ENCODE measurements around the gene AFF3.

Gene AFF3

DNA sequence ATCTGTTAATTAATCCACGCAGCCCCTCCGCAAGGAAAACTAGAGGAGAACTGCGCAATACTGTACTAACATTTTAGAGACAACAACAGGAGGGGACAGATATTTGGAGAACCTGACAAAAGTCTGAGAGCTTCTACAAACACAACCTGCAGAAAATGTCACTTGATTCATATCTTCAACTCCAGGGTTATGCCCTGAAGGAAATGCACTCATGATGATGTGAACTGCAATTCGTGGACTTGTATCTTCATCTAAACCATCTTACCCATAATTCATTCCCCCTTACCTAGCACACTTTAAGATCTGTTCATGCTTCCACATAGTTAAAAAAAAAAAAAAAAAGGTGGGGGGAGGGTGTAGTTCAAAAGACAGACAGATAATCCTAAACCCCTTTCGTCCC is 75.5 kb downstream of the AFF3 start:
- Histone ChIP-seq H3K79me2 (ENCODE audit: control insufficient read depth, insufficient read depth, low read length, poor library complexity) (no peaks in the 10 kb centered on the region), H2AFZ (ENCODE audit: insufficient read depth, low read length, poor library complexity) (no peak overlapping the region), H4K12ac (ENCODE audit: low read depth, low read length) (no peak overlapping the region), H3K36me3 (ENCODE audit: control insufficient read depth in 1 of 2, insufficient read depth in 2 of 2, low read length in 2 of 2) (no peaks in the 10 kb centered on the region), H4K8ac (ENCODE audit: low read depth, low read length) (no peak overlapping the region), H3K14ac (ENCODE audit: low read length) (no peak overlapping the region), H3K9ac (ENCODE audit: low read length) (no peak overlapping the region), H3K4me2 (ENCODE audit: low read length) (no peak overlapping the region), H2BK5ac (ENCODE audit: low read depth, low read length, poor library complexity) (no peak overlapping the region), H3K18ac (ENCODE audit: low read length) (no peak overlapping the region), H3K9me3 (ENCODE audit: insufficient read depth, low read depth, low read length) (peaks cover 2% of the 10 kb centered on the region), H3K27me3 (ENCODE audit: insufficient read depth, low read length) (no peaks in the 10 kb centered on the region), H3K23ac (ENCODE audit: low read length) (no peak overlapping the region), H3K4ac (ENCODE audit: low read depth, low read length) (no peak overlapping the region), H2AK5ac (ENCODE audit: low read length) (no peak overlapping the region), H3K79me1 (ENCODE audit: low read length) (no peaks in the 10 kb centered on the region), H4K91ac (ENCODE audit: low read depth, low read length) (no peak overlapping the region), H2BK12ac (ENCODE audit: low read length) (no peak overlapping the region), H3K4me3 (ENCODE audit: low read depth, low read length) (no peak overlapping the region), H3K27ac (ENCODE audit: low read depth, low read length) (no peak overlapping the region), H3K4me1 (ENCODE audit: control insufficient read depth in 1 of 2, insufficient read depth in 2 of 2, low read length in 2 of 2) (no peaks in the 10 kb centered on the region), H2BK120ac (ENCODE audit: insufficient read depth, low read length, poor library complexity) (no peak overlapping the region)
- no CpG with 5 or more reads among the region's 5 CpGs for whole genome bisulfite sequencing (ENCODE audit: extremely low coverage, insufficient coverage, insufficient read length)
- DNase-seq = peak in 1 of 2 donors; percentile 32

DNA sequence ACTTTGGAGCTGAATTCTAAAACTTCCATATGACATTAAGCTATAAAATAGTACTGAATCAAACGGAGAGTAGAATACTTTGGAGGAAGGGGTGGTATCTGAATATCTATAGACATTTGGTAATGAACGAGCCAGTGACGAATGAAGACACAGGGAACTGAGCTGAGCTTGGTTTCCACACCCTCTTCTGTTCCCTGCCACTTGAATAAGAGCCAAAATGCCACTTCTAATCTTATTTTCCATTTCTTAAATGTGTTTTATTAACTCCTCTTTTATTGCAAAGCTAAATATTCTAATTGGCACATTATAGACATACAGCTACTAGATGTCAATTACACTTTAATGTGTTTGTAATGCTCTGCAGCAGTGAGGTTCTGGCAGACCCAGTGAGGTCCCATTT is 76.1 kb downstream of the AFF3 start:
- Histone ChIP-seq H3K4me1 (ENCODE audit: control insufficient read depth in 1 of 2, insufficient read depth in 2 of 2, low read length in 2 of 2) (no peaks in the 10 kb centered on the region), H4K12ac (ENCODE audit: low read depth, low read length) (no peak overlapping the region), H4K8ac (ENCODE audit: low read depth, low read length) (no peak overlapping the region), H3K18ac (ENCODE audit: low read length) (no peak overlapping the region), H2BK120ac (ENCODE audit: insufficient read depth, low read length, poor library complexity) (no peak overlapping the region), H2AK5ac (ENCODE audit: low read length) (no peak overlapping the region), H2BK12ac (ENCODE audit: low read length) (no peak overlapping the region), H3K79me1 (ENCODE audit: low read length) (no peaks in the 10 kb centered on the region), H3K27me3 (ENCODE audit: insufficient read depth, low read length) (no peaks in the 10 kb centered on the region), H3K4me2 (ENCODE audit: low read length) (no peak overlapping the region), H3K4me3 (ENCODE audit: low read depth, low read length) (no peak overlapping the region), H3K36me3 (ENCODE audit: control insufficient read depth in 1 of 2, insufficient read depth in 2 of 2, low read length in 2 of 2) (no peaks in the 10 kb centered on the region), H3K79me2 (ENCODE audit: control insufficient read depth, insufficient read depth, low read length, poor library complexity) (no peaks in the 10 kb centered on the region), H3K4ac (ENCODE audit: low read depth, low read length) (no peak overlapping the region), H3K23ac (ENCODE audit: low read length) (no peak overlapping the region), H3K27ac (ENCODE audit: low read depth, low read length) (no peak overlapping the region), H3K9me3 (ENCODE audit: insufficient read depth, low read depth, low read length) (peaks cover 2% of the 10 kb centered on the region), H2AFZ (ENCODE audit: insufficient read depth, low read length, poor library complexity) (no peak overlapping the region), H3K14ac (ENCODE audit: low read length) (no peak overlapping the region), H3K9ac (ENCODE audit: low read length) (no peak overlapping the region), H4K91ac (ENCODE audit: low read depth, low read length) (no peak overlapping the region), H2BK5ac (ENCODE audit: low read depth, low read length, poor library complexity) (no peak overlapping the region)
- WGBS (ENCODE audit: extremely low coverage, insufficient coverage, insufficient read length) = no CpG with 5 or more reads among the region's 3 CpGs
- no peak for DNase-seq

DNA sequence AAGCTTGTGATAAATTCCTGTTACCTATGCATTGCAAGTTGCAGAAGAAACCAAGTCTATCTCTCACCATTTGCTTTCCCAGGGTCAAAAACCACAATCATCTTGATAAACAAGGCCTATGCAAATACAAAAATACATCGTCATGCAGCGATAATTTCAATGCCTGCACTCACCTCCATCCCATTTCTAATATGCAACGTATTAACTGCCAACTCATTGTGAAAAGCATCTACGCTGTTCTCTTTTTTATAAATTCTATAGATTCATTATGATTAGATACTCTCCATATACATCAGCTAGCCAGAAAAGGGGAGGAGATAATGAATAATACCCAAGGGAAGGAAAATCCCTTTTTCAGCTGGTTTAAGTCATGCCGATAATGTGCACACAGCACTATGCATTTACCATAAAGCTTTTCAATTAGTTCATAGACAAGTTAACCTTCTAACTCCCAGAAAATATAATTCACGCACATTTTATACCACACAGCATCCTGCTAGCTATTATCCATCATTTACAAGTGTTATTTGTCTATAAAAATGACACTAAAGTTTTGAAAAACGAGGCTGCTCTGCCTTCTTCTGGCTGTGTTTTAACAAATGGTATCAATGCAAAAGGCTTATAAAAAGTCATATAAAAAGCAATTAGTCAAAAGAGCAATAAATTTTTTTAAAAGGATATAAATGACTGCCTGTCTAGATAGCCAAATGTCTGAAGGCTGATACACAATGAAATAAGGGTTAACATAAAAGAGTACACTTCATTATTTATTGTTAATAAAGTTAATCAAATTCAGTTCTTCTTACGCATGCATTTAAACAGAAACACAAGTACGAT is 77.6 kb downstream of the AFF3 start:
- Histone ChIP-seq H2BK5ac (ENCODE audit: low read depth, low read length, poor library complexity) (no peak overlapping the region), H4K91ac (ENCODE audit: low read depth, low read length) (no peak overlapping the region), H3K4me3 (ENCODE audit: low read depth, low read length) (no peak overlapping the region), H3K27me3 (ENCODE audit: insufficient read depth, low read length) (no peaks in the 10 kb centered on the region), H4K12ac (ENCODE audit: low read depth, low read length) (no peak overlapping the region), H3K27ac (ENCODE audit: low read depth, low read length) (no peak overlapping the region), H3K9me3 (ENCODE audit: insufficient read depth, low read depth, low read length) (peaks cover 2% of the 10 kb centered on the region), H3K79me2 (ENCODE audit: control insufficient read depth, insufficient read depth, low read length, poor library complexity) (no peaks in the 10 kb centered on the region), H2BK120ac (ENCODE audit: insufficient read depth, low read length, poor library complexity) (no peak overlapping the region), H2AK5ac (ENCODE audit: low read length) (no peak overlapping the region), H3K36me3 (ENCODE audit: control insufficient read depth in 1 of 2, insufficient read depth in 2 of 2, low read length in 2 of 2) (no peaks in the 10 kb centered on the region), H3K79me1 (ENCODE audit: low read length) (no peaks in the 10 kb centered on the region), H4K8ac (ENCODE audit: low read depth, low read length) (no peak overlapping the region), H3K18ac (ENCODE audit: low read length) (no peak overlapping the region), H3K4ac (ENCODE audit: low read depth, low read length) (no peak overlapping the region), H3K14ac (ENCODE audit: low read length) (no peak overlapping the region), H3K9ac (ENCODE audit: low read length) (no peak overlapping the region), H2AFZ (ENCODE audit: insufficient read depth, low read length, poor library complexity) (no peak overlapping the region), H3K4me2 (ENCODE audit: low read length) (no peak overlapping the region), H2BK12ac (ENCODE audit: low read length) (no peak overlapping the region), H3K23ac (ENCODE audit: low read length) (no peak overlapping the region), H3K4me1 (ENCODE audit: control insufficient read depth in 1 of 2, insufficient read depth in 2 of 2, low read length in 2 of 2) (no peaks in the 10 kb centered on the region)
- no peak for DNase-seq
- no CpG with 5 or more reads among the region's 9 CpGs for WGBS (ENCODE audit: extremely low coverage, insufficient coverage, insufficient read length)

DNA sequence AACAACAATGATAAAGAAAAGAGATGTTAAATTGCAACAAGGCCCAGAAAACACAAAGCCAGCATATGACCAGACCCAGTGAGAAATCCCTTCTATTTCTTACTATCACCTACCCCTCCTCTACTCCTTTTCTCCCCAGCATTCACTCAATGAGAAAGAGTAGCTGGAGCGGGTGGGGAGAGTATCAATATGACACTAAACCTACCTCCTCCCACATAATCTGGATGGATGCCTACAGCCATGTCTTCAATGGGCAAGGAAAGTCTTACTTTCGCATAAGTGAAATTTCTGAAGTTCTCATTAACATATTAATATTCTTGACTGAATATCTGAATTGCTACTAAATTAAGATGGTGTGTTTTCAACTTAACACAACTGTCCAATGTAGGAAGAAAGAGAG is 78.2 kb downstream of the AFF3 start:
- H3K4me1 ChIP-seq (ENCODE audit: control insufficient read depth in 1 of 2, insufficient read depth in 2 of 2, low read length in 2 of 2) = no peaks in the 10 kb centered on the region
- no peak overlapping the region for H3K9ac ChIP-seq (ENCODE audit: low read length)
- H3K9me3 ChIP-seq (ENCODE audit: insufficient read depth, low read depth, low read length) = peaks cover 2% of the 10 kb centered on the region
- H3K27ac ChIP-seq (ENCODE audit: low read depth, low read length) = no peak overlapping the region
- no peak overlapping the region for H3K23ac ChIP-seq (ENCODE audit: low read length)
- no peaks in the 10 kb centered on the region for H3K27me3 ChIP-seq (ENCODE audit: insufficient read depth, low read length)
- WGBS (ENCODE audit: extremely low coverage, insufficient coverage, insufficient read length) = no CpG with 5 or more reads among the region's 2 CpGs
- no peak overlapping the region for H3K4me3 ChIP-seq (ENCODE audit: low read depth, low read length)
- no peak overlapping the region for H3K4me2 ChIP-seq (ENCODE audit: low read length)
- H4K12ac ChIP-seq (ENCODE audit: low read depth, low read length) = no peak overlapping the region
- no peak for DNase-seq
- no peaks in the 10 kb centered on the region for H3K79me2 ChIP-seq (ENCODE audit: control insufficient read depth, insufficient read depth, low read length, poor library complexity)
- H4K91ac ChIP-seq (ENCODE audit: low read depth, low read length) = no peak overlapping the region
- H2BK12ac ChIP-seq (ENCODE audit: low read length) = no peak overlapping the region
- H2BK120ac ChIP-seq (ENCODE audit: insufficient read depth, low read length, poor library complexity) = no peak overlapping the region
- H3K79me1 ChIP-seq (ENCODE audit: low read length) = no peaks in the 10 kb centered on the region
- no peak overlapping the region for H3K18ac ChIP-seq (ENCODE audit: low read length)
- H3K4ac ChIP-seq (ENCODE audit: low read depth, low read length) = no peak overlapping the region
- no peak overlapping the region for H2BK5ac ChIP-seq (ENCODE audit: low read depth, low read length, poor library complexity)
- H4K8ac ChIP-seq (ENCODE audit: low read depth, low read length) = no peak overlapping the region
- no peaks in the 10 kb centered on the region for H3K36me3 ChIP-seq (ENCODE audit: control insufficient read depth in 1 of 2, insufficient read depth in 2 of 2, low read length in 2 of 2)
- no peak overlapping the region for H2AFZ ChIP-seq (ENCODE audit: insufficient read depth, low read length, poor library complexity)
- no peak overlapping the region for H2AK5ac ChIP-seq (ENCODE audit: low read length)
- no peak overlapping the region for H3K14ac ChIP-seq (ENCODE audit: low read length)
